WERI-Rb-1 (cell line): ENCODE measurements around the gene MTX2.

Source experiments
- DNase-seq: peaks from one replicate; pipeline ENCODE4 v3.0.0-alpha.2; 2020
- H3K27ac ChIP-seq: fragments of 250-450 bp; sonication (Bioruptor Pico); 2 replicates; pipeline ENCODE4 v1.5.1; 2020; ENCODE audit warnings: mild to moderate bottlenecking, moderate library complexity
- H3K27me3 ChIP-seq: fragments of 250-450 bp; sonication (Bioruptor Pico); 2 replicates; pipeline ENCODE4 v1.5.1; 2021; ENCODE audit warnings: mild to moderate bottlenecking, low read depth, moderate library complexity; ENCODE audit not compliant: insufficient read depth, severe bottlenecking
- H3K36me3 ChIP-seq: fragments of 250-450 bp; sonication (Bioruptor Pico); 2 replicates; pipeline ENCODE4 v1.5.1; 2020; ENCODE audit warnings: mild to moderate bottlenecking, moderate library complexity
- H3K4me3 ChIP-seq: 2 replicates; pipeline ENCODE4 v1.5.1; 2011; ENCODE audit warnings: low read depth, mild to moderate bottlenecking, control low read depth, low read length
- H3K9me3 ChIP-seq: fragments of 250-450 bp; sonication (Bioruptor Pico); 2 replicates; pipeline ENCODE4 v1.5.1; 2021; ENCODE audit warnings: mild to moderate bottlenecking, moderate library complexity; ENCODE audit not compliant: severe bottlenecking
- TF ChIP-seq, protein P1 (sequence below): IDR thresholded peaks from 2 replicates; pipeline ENCODE4 v1.5.1; 2011; ENCODE audit warnings: low read depth, mild to moderate bottlenecking, control low read depth, inconsistent platforms, low read length

MTX2 gene

DNA sequence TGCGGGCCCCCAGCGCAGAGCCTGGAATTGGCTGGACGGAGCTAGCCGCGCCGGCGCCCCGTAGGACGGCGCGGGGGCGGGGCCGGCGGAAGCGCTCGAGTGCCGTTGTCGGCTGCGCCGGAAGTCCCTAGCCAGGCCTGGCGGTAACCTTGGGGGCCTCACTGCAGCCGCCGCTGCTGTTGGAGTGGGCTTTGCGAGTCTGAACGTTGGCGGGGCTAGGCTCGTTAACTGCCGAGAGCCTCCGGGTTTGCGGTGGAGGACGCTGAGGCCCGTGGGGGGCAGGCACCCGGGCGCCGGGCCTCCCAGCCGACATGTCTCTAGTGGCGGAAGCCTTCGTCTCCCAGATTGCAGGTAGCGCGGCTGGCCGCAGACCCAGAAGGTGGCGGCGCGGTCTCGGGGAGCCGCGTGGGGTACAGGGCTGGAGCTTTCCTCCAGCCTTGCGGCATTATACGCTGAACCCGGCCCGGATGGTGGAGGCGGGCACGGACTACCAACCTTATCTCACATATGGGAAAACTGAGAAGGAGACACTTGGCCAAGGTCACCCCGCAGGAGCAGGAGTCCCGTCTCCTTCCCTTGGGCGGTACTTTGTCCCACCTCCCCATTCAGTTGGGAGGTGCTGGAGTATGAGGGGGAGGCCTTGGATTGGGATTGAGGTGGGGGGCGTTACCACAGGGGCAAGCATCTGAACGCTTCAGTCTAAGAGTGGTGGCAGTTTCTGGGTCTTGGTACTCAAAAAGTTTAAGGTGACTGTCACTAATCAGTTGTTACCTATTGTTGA is at the start of gene MTX2:
Gene MTX2, plus strand, starts transcription at position 124 of the 781 bp plus-strand sequence. Its CDS starts 188 bp downstream, at position 312.
- peak; percentile 81 for DNase-seq
- H3K36me3 ChIP-seq: peaks cover 4% of the 10 kb centered on the region
- H3K4me3 ChIP-seq: peak within 1 kb of the TSS; percentile 98
- no peaks in the 10 kb centered on the region for H3K9me3 ChIP-seq
- H3K27ac ChIP-seq: peak within 1 kb of the TSS; percentile 93
- TF ChIP-seq, protein P1, sequence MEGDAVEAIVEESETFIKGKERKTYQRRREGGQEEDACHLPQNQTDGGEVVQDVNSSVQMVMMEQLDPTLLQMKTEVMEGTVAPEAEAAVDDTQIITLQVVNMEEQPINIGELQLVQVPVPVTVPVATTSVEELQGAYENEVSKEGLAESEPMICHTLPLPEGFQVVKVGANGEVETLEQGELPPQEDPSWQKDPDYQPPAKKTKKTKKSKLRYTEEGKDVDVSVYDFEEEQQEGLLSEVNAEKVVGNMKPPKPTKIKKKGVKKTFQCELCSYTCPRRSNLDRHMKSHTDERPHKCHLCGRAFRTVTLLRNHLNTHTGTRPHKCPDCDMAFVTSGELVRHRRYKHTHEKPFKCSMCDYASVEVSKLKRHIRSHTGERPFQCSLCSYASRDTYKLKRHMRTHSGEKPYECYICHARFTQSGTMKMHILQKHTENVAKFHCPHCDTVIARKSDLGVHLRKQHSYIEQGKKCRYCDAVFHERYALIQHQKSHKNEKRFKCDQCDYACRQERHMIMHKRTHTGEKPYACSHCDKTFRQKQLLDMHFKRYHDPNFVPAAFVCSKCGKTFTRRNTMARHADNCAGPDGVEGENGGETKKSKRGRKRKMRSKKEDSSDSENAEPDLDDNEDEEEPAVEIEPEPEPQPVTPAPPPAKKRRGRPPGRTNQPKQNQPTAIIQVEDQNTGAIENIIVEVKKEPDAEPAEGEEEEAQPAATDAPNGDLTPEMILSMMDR: no peak; the same call in 1 of the 2 replicates
- H3K27me3 ChIP-seq: no peaks in the 10 kb centered on the region

DNA sequence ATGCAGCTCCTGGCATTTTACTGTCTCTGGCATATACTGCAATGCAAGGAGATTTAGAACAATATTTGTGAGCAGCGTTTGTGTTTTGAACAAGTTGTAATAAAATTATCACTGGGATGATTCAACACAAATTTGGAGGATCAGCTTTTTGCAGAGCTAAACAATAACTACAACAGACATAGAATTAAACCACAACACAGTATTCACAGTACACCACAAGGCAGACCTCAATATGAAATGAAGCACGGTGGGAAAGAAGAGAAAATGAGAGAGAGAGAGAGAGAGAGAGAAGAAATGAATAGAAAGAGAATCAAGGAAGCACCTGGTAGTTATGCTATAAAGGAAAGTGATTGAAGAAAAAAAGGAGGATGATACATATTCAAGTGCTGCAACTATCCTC is 41.4 kb upstream of the MTX2 start:
- Histone ChIP-seq H3K9me3 (no peaks in the 10 kb centered on the region), H3K4me3 (no peak overlapping the region), H3K27me3 (peaks cover 25% of the 10 kb centered on the region), H3K27ac (no peak overlapping the region), H3K36me3 (no peaks in the 10 kb centered on the region)
- TF ChIP-seq, protein P1: no peak
- DNase-seq: no peak

DNA sequence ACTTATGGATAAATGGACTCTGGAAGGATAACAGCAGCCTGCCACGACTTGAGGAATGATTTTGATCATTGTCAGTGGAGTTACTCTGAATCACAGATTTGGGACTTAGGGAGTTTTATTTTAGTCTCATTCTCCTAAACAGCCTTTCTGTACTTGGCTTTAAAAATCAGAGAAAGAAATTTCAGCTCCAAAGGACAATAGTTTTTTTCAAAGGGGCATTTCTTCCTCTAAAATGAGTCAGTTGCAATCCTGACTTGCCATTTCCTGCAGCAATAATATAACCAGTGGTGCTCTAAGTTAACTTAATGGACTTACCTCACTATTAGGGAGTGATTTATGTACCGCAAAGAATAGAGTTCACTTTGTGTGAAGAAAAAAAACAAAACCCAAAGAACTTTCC is 35.1 kb upstream of the MTX2 start:
- Histone ChIP-seq H3K27ac (no peak overlapping the region), H3K9me3 (no peaks in the 10 kb centered on the region), H3K27me3 (peaks cover 10% of the 10 kb centered on the region), H3K4me3 (no peak overlapping the region), H3K36me3 (no peaks in the 10 kb centered on the region)
- no peak for DNase-seq
- TF ChIP-seq, protein P1: no peak

DNA sequence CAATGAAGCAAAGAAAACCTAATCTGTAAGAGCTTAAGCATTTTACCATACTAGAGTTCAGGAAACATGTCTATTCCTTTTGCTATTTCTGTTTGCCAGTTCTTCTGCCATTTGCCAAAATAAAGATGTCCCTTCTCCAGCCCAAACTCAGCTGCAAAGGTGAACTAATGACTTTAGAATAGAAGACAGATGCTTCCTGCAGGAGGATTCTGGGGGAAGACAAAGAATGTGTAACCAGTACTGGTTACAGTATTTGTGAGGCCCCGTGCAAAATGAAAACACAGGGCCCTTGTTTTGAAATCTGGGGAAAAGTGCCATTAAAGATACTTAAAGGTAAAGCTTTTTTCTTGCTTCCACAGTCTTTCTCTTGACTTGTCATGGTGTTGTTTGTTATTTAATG is 34.3 kb upstream of the MTX2 start:
- peaks cover 10% of the 10 kb centered on the region for H3K27me3 ChIP-seq
- DNase-seq: no peak
- no peaks in the 10 kb centered on the region for H3K36me3 ChIP-seq
- no peaks in the 10 kb centered on the region for H3K9me3 ChIP-seq
- TF ChIP-seq, protein P1: no peak
- no peak overlapping the region for H3K4me3 ChIP-seq
- no peak overlapping the region for H3K27ac ChIP-seq

DNA sequence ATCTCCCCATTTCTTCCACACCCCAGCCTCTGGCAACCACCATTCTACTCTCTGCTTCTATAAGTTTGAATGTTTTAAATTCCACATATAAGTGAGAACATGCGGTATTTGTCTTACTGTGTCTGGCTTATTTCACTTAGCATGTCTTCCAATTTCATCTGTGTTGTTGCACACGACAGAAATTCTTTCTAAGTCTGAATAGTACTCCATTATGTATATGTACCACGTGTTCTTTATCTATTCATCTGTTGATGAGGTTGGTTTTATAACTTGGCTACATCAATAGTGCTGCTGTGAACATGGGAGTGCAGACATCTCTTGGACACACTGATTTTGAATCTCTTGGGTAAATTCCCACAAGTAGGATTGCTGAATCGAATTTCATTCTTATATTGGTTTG is 31.8 kb upstream of the MTX2 start:
- no peak for DNase-seq

More for the DNA sequence above, 31.8 kb upstream of the MTX2 start:
- H3K27ac ChIP-seq: no peak overlapping the region
- H3K27me3 ChIP-seq: peaks cover 14% of the 10 kb centered on the region
- TF ChIP-seq, protein P1: no peak
- no peak overlapping the region for H3K4me3 ChIP-seq
- no peaks in the 10 kb centered on the region for H3K36me3 ChIP-seq
- no peaks in the 10 kb centered on the region for H3K9me3 ChIP-seq
